ENCODE data around the gene FITM1.

The FITM1 gene

GRCh38 chr14:24160850-24161804 is 30.7 kb downstream of the FITM1 start, which contains the start of gene IRF9:
TSS of gene IRF9 (plus strand) at chr14:24161265. CDS start at chr14:24162145, 880 bp downstream.
- Mint-ChIP-seq H3K4me1 (peaks cover 17% of the 10 kb centered on the region), H3K4me3 (peak within 1 kb of the TSS; percentile 99), H3K9me3 (no peaks in the 10 kb centered on the region), H3K27me3 (no peaks in the 10 kb centered on the region), H3K27ac (peak within 1 kb of the TSS; percentile 95), H3K36me3 (peaks cover 38% of the 10 kb centered on the region)
- ATAC-seq (ENCODE audit: low read depth): peak; percentile 92
- DNase-seq (ENCODE audit: low spot score in 2 of 2): peak; percentile 98

- H3K27me3 Mint-ChIP-seq: no peaks in the 10 kb centered on the region
- no peak for ATAC-seq (ENCODE audit: low read depth)
- peaks cover 17% of the 10 kb centered on the region for H3K4me1 Mint-ChIP-seq
- no peak for DNase-seq (ENCODE audit: low spot score in 2 of 2)
- peak overlapping the region; percentile 99 for H3K4me3 Mint-ChIP-seq
- H3K36me3 Mint-ChIP-seq: peaks cover 37% of the 10 kb centered on the region
- no peaks in the 10 kb centered on the region for H3K9me3 Mint-ChIP-seq
- H3K27ac Mint-ChIP-seq: peak overlapping the region; percentile 95
Measured at GRCh38 chr14:24162093-24162492, 31.6 kb downstream of the FITM1 start.

DNA sequence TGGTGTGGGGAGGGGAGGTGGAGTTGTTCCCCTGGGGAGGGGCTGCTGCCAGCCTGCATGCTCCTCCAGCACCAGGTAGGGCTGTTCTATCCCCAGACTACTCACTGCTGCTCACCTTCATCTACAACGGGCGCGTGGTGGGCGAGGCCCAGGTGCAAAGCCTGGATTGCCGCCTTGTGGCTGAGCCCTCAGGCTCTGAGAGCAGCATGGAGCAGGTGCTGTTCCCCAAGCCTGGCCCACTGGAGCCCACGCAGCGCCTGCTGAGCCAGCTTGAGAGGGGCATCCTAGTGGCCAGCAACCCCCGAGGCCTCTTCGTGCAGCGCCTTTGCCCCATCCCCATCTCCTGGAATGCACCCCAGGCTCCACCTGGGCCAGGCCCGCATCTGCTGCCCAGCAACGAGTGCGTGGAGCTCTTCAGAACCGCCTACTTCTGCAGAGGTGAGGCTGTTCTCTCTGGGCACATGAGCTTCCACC is 34.1 kb downstream of the FITM1 start:
- Mint-ChIP-seq H3K4me3 (peak overlapping the region; percentile 33), H3K27ac (peak overlapping the region; percentile 55), H3K4me1 (peaks cover 25% of the 10 kb centered on the region), H3K36me3 (peaks cover 42% of the 10 kb centered on the region), H3K27me3 (no peaks in the 10 kb centered on the region), H3K9me3 (no peaks in the 10 kb centered on the region)
- DNase-seq (ENCODE audit: low spot score in 2 of 2): no peak
- no peak for ATAC-seq (ENCODE audit: low read depth)

DNA sequence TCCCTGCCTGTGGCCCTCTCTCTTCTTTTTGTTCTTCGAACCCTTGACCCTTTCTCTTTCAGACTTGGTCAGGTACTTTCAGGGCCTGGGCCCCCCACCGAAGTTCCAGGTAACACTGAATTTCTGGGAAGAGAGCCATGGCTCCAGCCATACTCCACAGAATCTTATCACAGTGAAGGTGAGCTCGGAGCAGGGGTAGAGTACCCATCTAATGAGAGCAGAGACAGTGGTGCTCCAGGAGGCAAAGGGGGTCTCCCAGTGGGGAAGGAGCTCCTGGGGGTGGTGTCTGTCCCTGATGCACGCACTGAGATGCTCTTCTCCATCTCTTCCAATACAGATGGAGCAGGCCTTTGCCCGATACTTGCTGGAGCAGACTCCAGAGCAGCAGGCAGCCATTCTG is 35.3 kb downstream of the FITM1 start:
- peaks cover 24% of the 10 kb centered on the region for H3K4me1 Mint-ChIP-seq

GRCh38 chr14:24167469-24168114 is 37.1 kb downstream of the FITM1 start:
- Mint-ChIP-seq H3K36me3 (peaks cover 38% of the 10 kb centered on the region), H3K27ac (peak overlapping the region; percentile 42), H3K4me1 (peaks cover 23% of the 10 kb centered on the region), H3K27me3 (no peaks in the 10 kb centered on the region), H3K4me3 (no peak overlapping the region), H3K9me3 (no peaks in the 10 kb centered on the region)
- DNase-seq (ENCODE audit: low spot score in 2 of 2): no peak
- no peak for ATAC-seq (ENCODE audit: low read depth)

More for the DNA sequence above, 35.3 kb downstream of the FITM1 start:
- Mint-ChIP-seq H3K36me3 (peaks cover 45% of the 10 kb centered on the region), H3K4me3 (no peak overlapping the region), H3K27ac (no peak overlapping the region), H3K27me3 (no peaks in the 10 kb centered on the region), H3K9me3 (no peaks in the 10 kb centered on the region)
- ATAC-seq (ENCODE audit: low read depth) (no peak), DNase-seq (ENCODE audit: low spot score in 2 of 2) (no peak)

DNA sequence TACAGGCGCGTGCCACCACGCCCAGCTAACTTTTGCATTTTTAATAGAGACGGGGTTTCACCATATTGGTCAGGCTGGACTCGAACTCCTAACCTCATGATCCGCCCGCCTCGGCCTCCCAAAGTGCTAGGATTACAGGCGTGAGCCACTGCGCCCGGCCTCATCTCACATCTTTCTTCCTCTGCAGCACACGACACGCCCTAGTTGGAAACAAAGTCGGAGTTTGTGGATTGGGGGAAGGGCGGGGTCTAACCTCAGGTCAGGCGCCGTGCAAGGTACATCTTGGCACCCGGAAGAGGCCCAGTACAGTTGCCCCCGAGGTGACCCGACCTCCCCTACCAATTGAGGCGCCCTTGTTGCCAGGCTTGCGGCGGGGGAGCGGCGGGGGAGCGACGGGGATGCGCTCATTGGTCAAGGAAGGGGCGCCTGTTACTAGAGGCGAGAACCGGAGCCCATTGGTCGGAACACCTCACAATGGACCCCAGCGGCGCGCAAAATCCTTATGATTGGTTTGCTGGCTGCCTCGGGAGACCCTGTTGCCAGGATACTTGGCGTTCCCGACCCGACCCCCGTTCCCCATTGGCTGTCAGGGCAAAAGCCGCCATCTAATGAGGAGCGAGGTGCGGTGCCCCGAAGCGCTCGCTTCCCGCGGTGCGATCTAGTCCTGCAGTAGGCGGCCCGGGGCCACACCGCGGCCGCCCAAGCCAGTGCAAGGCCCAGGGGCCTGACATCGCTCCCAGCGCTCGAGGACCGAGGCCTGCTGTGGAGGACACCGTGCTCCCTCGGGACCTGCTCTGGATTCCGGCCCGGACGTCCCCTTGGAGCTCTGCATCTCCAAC is 41.2 kb downstream of the FITM1 start, which contains the start of gene REC8:
TSS of gene REC8 (plus strand) at position 659 of the 839 bp plus-strand sequence. CDS start 473 bp downstream, outside the sequence.
- Mint-ChIP-seq H3K27ac (peak within 1 kb of the TSS; percentile 84), H3K4me3 (peak within 1 kb of the TSS; percentile 93), H3K4me1 (peaks cover 22% of the 10 kb centered on the region), H3K9me3 (no peaks in the 10 kb centered on the region), H3K27me3 (no peaks in the 10 kb centered on the region), H3K36me3 (peaks cover 16% of the 10 kb centered on the region)
- ATAC-seq (ENCODE audit: low read depth): peak; percentile 90
- peak; percentile 56 to 74 for DNase-seq (ENCODE audit: low spot score in 2 of 2)

DNA sequence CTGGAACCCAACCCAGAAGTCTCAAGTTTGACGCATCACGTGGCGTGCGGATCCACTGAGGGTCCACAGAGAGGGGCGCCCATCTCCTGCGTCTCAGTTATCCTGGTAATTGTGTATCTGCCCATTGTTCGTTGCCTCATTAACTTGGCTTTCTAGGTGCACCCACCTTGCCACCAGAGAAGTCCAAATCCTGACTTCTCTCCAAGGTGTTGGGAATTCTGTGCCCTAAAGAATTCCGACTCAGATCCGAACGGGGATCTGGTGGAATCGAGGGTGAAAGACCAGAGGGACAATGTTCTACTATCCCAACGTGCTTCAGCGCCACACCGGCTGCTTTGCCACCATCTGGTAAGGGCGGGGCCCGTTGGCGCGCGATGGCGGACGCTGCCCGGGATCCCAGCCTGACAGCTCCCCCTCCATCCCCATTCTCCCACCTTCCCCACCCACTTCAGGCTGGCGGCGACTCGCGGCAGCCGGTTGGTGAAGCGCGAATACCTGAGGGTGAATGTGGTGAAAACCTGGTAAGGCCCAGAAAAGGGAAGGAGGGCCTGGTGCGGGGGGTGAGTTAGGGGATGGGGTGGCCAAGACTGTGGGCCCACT is 41.9 kb downstream of the FITM1 start:
- H3K27me3 Mint-ChIP-seq: no peaks in the 10 kb centered on the region
- H3K36me3 Mint-ChIP-seq: peaks cover 14% of the 10 kb centered on the region
- DNase-seq (ENCODE audit: low spot score in 2 of 2) (no peak), ATAC-seq (ENCODE audit: low read depth) (no peak)
- H3K9me3 Mint-ChIP-seq: no peaks in the 10 kb centered on the region
- H3K4me1 Mint-ChIP-seq: peaks cover 21% of the 10 kb centered on the region
- H3K27ac Mint-ChIP-seq: peak overlapping the region; percentile 53
- peak overlapping the region; percentile 93 for H3K4me3 Mint-ChIP-seq

DNA sequence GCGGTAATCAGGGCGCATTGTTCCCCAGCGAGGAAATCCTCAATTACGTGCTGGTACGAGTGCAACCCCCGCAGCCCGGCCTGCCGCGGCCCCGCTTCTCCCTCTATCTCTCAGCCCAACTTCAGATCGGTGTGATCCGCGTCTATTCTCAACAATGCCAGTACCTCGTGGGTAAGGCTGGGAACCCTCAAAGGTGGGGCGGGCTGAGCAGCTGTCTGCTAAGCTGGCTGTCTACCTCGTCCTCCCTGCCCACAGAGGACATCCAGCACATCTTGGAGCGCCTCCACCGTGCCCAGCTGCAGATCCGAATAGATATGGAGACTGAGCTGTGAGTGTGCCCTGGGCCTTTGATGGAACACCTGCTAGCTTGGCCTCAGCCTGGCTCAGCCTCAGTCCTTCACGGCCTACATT is 42.4 kb downstream of the FITM1 start:
- Mint-ChIP-seq H3K4me3 (peak overlapping the region; percentile 93), H3K4me1 (peaks cover 17% of the 10 kb centered on the region), H3K36me3 (peaks cover 10% of the 10 kb centered on the region), H3K27me3 (no peaks in the 10 kb centered on the region), H3K9me3 (no peaks in the 10 kb centered on the region), H3K27ac (peak overlapping the region; percentile 20)
- ATAC-seq (ENCODE audit: low read depth) (no peak), DNase-seq (ENCODE audit: low spot score in 2 of 2) (no peak)

DNA sequence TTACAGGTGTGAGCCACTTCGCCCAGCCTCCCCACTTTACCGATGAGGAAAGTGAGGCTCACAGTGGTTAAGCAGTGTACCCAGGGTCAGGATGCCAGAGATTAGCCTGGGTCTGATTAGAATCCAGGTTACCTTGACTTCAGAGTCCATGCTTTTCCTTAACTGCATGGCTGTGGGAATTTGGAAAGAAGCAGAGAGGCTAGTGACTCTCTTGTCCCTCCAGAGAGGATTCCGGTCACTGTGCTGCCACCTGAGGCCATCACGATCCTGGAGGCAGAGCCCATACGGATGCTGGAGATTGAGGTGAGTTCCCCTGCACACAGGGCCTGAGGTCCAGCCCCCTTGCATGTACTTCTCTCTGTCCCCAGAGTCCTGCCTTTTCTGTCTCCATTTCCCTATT is 46.1 kb downstream of the FITM1 start:
- Mint-ChIP-seq H3K27ac (no peak overlapping the region), H3K9me3 (no peaks in the 10 kb centered on the region), H3K4me3 (no peak overlapping the region), H3K4me1 (peaks cover 15% of the 10 kb centered on the region), H3K36me3 (peaks cover 7% of the 10 kb centered on the region), H3K27me3 (no peaks in the 10 kb centered on the region)
- no peak for DNase-seq (ENCODE audit: low spot score in 2 of 2)
- ATAC-seq (ENCODE audit: low read depth): no peak

- Mint-ChIP-seq H3K27me3 (no peaks in the 10 kb centered on the region), H3K36me3 (peaks cover 11% of the 10 kb centered on the region), H3K27ac (no peak overlapping the region), H3K4me1 (peaks cover 17% of the 10 kb centered on the region), H3K9me3 (no peaks in the 10 kb centered on the region), H3K4me3 (no peak overlapping the region)
- DNase-seq (ENCODE audit: low spot score in 2 of 2) (no peak), ATAC-seq (ENCODE audit: low read depth) (no peak)
Measured at GRCh38 chr14:24177041-24177825, 46.8 kb downstream of the FITM1 start.

DNA sequence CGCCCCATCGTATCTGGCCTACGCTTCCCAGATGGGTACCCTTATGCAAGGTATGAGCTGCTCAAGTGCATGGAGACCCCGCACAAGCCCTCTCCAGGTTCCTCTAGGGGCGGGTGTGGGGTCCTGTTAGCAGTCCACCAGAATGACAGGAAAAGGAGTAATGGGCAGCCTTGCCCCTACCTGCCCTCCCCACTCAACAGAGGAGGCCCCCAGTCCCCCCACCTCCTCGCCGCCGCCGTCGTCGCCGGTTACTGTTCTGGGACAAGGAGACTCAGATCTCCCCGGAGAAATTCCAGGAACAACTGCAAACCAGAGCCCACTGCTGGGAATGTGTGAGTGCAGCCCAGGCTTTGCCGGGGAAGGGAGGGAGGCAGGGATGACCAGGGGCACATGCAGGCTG is 47.4 kb downstream of the FITM1 start:
- ATAC-seq (ENCODE audit: low read depth) (no peak), DNase-seq (ENCODE audit: low spot score in 2 of 2) (no peak)
- no peak overlapping the region for H3K4me3 Mint-ChIP-seq
- peaks cover 11% of the 10 kb centered on the region for H3K36me3 Mint-ChIP-seq
- peaks cover 17% of the 10 kb centered on the region for H3K4me1 Mint-ChIP-seq
- no peaks in the 10 kb centered on the region for H3K27me3 Mint-ChIP-seq
- no peaks in the 10 kb centered on the region for H3K9me3 Mint-ChIP-seq
- no peak overlapping the region for H3K27ac Mint-ChIP-seq

- ATAC-seq (ENCODE audit: low read depth) (no peak), DNase-seq (ENCODE audit: low spot score in 2 of 2) (no peak)
- H3K27me3 Mint-ChIP-seq: no peaks in the 10 kb centered on the region
- H3K27ac Mint-ChIP-seq: no peak overlapping the region
- peaks cover 13% of the 10 kb centered on the region for H3K4me1 Mint-ChIP-seq
- H3K9me3 Mint-ChIP-seq: no peaks in the 10 kb centered on the region
- peaks cover 11% of the 10 kb centered on the region for H3K36me3 Mint-ChIP-seq
- no peak overlapping the region for H3K4me3 Mint-ChIP-seq
Measured at GRCh38 chr14:24178399-24179178, 48.1 kb downstream of the FITM1 start.
